Retinal pigment epithelial cell (primary cell): ENCODE measurements around the gene PLAGL2.

Experiments used
- DNase-seq: peaks from one replicate; pipeline ENCODE4 v3.0.0-alpha.2; 2010; ENCODE audit warnings: low read depth
- H3K4me3 ChIP-seq: 2 replicates; pipeline ENCODE4 v1.5.1; 2011; ENCODE audit warnings: mild to moderate bottlenecking, low read length, control low read depth, moderate library complexity
- CTCF ChIP-seq: conservative IDR thresholded peaks from 2 replicates; pipeline ENCODE4 v1.5.1; 2011; ENCODE audit warnings: low read depth, low read length, control low read depth, inconsistent platforms

Gene PLAGL2

GRCh38 chr20:32231245-32231644 lies 23.7 kb upstream of the PLAGL2 start:
- no peak for DNase-seq
- TF ChIP-seq CTCF, result no peak

GRCh38 chr20:32230707-32231106 lies 23.2 kb upstream of the PLAGL2 start:
- H3K4me3 ChIP-seq, result no peak overlapping the region
- no peak for DNase-seq
- no peak for TF ChIP-seq CTCF

More at GRCh38 chr20:32231245-32231644, 23.7 kb upstream of the PLAGL2 start:
- H3K4me3 ChIP-seq, result no peak overlapping the region

GRCh38 chr20:32229251-32229747 lies 21.8 kb upstream of the PLAGL2 start:
- TF ChIP-seq CTCF, result no peak
- no peak overlapping the region for H3K4me3 ChIP-seq
- no peak for DNase-seq

GRCh38 chr20:32227744-32228688 lies 20.5 kb upstream of the PLAGL2 start:
- no peak for DNase-seq
- no peak for TF ChIP-seq CTCF
- H3K4me3 ChIP-seq, result no peak overlapping the region

DNA sequence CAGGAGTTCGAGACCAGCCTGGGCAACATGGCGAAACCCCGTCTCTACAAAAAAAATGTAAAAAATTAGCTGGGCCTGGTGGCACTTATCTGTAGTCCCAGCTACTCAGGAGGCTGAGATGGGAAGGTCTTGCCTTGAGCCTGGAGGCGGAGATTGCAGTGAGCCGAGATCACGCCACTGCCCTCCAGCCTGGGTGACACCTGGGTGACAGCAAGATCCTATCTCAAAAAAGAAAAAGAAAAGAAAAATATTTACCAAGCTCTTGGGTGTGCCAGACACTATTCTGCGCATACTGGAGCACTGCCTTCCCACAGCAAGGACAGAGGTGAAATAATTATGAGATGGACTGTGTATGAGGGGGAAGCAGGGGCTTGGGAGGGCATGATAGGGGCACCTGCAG lies 19.8 kb upstream of the PLAGL2 start:
- no peak for TF ChIP-seq CTCF
- DNase-seq, result no peak
- no peak overlapping the region for H3K4me3 ChIP-seq

- H3K4me3 ChIP-seq, result no peak overlapping the region
- no peak for TF ChIP-seq CTCF
- no peak for DNase-seq
Measured at GRCh38 chr20:32226391-32226790, 18.8 kb upstream of the PLAGL2 start.

DNA sequence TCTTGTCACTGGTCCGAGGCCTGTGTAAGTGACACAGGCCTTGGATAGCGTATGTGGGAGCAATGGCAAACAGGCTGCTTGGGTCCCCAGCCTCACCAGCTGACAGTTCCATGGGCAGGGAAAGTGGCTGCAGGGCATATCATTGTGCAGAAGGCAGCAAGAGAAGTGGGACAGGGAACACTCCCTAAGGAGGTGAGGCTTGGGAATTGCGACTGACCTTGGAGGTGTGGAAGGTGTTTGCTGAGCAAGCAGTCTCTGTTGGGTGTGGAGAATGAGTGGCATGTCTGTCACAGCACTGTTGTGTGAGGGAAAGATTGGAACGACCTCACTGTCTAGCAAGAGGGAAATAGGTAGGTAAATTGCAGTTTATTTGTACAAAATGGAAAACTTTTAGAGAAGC lies 16.9 kb upstream of the PLAGL2 start:
- DNase-seq, result no peak
- H3K4me3 ChIP-seq, result no peak overlapping the region
- TF ChIP-seq CTCF, result no peak
